HG02759 (cell line): Measurements from ENCODE around the gene RELB.
A peak's percentile ranks its signal among the peaks of the same experiment; 100 is the strongest.
"Not testable (repeated sequence)": the region's sequence is repeated elsewhere in the genome, so short reads cannot be mapped to it uniquely, and the experiment has no call there.

Experiments used
- ATAC-seq: cut with Tn5 transposase; IDR thresholded peaks from one replicate; pipeline ENCODE4 v1.9.1; 2021; ENCODE audit warnings: mild to moderate bottlenecking, moderate library complexity; ENCODE audit not compliant: unreplicated experiment

The RELB gene

GRCh38 chr19:45001087-45001739 lies at the start of gene RELB:
Gene RELB (plus strand): TSS chr19:45001464. CDS start chr19:45001580, 116 bp downstream.
- peak; percentile 61 for ATAC-seq

DNA sequence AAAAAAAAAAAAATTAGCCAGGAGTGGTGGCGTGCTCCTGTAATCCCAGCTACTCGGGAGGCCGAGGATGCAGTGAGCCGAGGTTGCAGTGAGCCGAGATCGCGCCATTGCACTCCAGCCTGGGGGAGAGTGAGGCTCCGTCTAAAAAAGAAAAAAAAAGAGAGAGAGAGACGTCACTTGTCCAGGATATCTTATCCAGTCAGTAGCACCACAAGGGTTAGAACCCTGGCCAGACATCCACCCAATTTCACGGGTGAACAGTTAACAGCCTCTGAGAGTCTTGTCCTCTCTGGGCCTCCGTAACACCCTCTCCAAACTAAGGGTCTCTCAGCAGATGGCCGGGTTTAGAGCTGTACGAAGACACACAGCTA lies 47.0 kb upstream of the RELB start:
- ATAC-seq: no peak

DNA sequence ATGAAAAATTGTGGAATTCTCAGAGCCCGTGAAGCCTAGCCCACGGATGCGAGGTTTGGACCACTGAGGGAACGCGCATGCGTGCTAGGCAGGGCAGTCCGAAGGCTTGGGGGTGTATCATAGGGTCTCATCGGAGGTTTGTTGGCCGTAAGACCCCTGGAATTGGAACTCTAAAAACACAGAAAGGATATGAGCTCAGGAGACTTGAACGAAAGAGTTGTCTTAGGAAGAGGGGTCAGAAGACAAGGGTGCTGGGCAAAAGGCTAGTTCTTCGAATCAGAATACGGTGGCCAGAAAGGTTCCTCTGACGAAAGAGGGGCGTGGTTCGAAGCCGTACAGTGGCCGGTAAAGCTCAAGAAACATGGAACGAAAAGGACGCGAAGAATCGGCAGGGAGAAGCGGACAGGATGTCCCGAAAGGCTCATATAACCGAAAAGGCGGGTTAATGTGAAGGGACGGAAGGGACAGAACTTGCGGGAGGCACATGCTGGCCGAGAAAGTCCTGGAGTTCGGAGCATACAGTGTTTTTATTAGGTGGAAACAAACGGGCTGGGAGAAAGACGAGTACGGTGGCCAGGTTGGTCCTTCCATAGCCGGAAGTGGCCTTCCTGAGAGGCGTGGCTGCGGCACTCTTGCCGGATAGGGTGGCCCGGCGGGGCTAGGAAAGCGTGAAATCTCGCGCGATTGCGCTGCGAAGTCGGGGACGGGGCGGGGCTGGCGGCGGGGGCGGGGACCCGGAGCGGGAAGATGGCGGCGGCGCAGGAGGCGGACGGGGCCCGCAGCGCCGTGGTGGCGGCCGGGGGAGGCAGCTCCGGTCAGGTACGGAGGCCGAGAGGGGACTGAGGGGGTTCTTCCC lies 46.4 kb upstream of the RELB start, which contains the start of gene CLPTM1:
Gene CLPTM1, plus strand, starts transcription at position 732 of the 856 bp plus-strand sequence. Its CDS starts 16 bp downstream, at position 748.
- peak; percentile 84 for ATAC-seq

GRCh38 chr19:44955505-44956439 lies 45.5 kb upstream of the RELB start:
- no peak for ATAC-seq

- ATAC-seq: no peak
Measured at GRCh38 chr19:44957526-44957925, 43.7 kb upstream of the RELB start.

DNA sequence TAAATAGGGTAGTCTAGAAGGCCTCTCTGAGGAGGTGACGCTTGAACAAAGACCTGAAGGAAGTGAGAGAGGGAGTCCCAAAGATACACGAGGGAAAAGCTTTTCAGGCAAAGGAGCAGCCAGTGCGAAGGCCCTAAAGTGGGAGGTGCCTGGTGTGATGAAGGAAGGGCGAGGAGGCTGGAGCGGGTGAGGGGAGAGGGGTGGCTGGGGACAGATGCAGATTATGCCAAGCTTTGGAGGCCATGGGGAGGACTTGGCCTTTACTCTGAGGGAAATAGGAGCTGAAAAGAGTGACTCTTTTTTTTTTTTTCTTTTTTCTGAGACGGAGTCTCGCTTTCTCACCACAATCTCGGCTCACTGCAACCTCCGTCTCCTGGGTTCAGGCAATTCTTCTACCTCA lies 43.2 kb upstream of the RELB start:
- no peak for ATAC-seq

- no peak for ATAC-seq
Measured at GRCh38 chr19:44959691-44960090, 41.6 kb upstream of the RELB start.

DNA sequence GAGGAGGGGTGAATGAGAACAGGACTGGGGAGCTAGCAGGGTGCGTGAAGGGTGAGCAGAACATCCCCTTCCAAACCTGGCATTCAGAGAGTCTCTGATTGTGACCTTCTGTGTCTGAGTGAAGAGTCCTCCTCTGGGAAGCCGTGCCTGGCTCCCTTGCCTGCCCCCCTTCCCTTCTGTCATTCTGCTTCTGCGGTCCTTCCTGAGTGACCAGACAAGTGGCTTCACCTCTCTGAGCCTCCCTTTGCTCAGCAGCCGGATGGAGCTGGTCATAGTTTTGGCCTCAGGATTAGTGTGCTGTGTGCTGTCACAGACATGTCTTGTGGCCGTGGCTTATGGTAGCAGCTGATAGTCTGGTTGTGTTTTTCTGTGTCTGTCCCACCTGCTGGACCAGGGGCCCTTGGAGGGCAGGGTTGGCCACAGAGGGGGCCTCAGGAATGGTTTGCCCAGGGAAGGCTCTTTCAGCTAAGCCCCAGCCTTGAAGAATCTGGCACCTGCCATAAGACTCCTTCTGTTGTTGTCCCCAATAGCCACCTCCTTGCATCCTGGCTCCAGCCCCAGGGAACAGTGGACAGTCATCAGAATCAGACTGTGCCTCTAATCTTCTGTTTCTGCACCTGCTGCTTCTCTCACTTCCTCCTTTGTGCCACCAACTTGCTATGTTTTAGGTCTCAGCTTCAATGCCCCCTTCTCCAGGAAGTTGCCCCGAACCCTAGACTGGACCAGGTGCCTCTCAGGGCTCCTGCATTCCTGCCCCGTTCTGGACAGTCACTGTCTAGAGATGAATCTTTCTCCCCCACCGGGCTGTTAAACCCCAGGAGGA lies 40.1 kb upstream of the RELB start:
- ATAC-seq: no peak

GRCh38 chr19:44961821-44962220 lies 39.4 kb upstream of the RELB start:
- ATAC-seq: no peak

- ATAC-seq: no peak
Measured at GRCh38 chr19:44968118-44968517, 33.1 kb upstream of the RELB start.

DNA sequence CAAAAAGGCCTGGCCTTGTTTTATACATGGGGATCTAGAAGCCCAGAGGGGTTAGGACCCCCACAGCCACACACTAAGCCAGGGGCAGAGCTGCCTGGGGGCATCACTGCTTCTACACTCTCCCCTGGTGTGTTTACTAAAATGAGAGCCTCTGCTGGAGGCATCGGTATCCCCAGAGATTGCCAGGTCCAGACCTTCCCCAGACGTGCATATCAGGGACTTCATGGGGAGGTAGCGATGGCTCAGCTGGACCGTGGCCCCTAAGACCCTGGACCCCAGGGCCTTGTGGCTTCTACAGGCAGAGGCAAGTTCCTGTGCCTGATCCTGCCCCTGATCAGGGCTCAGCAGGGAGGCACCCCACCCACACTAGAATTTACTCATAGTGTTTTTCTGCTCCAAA lies 32.6 kb upstream of the RELB start:
- no peak for ATAC-seq

GRCh38 chr19:44969437-44969836 lies 31.8 kb upstream of the RELB start:
- no peak for ATAC-seq

DNA sequence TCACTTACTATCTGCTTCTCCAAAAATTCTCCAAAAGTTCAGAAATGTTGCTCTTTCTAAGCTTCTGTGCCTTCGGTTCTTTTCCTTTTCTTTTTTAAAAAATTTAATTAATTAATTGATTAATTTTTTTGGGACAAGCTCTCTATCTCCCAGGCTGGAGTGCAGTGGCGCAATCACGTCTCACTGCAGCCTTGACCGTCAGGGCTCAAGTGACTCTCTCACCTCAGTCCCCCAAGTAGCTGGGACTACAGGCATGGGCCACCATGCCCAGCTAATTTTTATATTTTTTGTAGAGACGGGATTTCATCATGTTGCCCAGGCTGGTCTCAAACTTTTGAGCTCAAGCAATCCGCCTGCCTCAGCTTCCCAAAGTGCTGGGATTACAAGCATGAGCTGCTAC lies 29.8 kb upstream of the RELB start:
- ATAC-seq: not testable (repeated sequence)

DNA sequence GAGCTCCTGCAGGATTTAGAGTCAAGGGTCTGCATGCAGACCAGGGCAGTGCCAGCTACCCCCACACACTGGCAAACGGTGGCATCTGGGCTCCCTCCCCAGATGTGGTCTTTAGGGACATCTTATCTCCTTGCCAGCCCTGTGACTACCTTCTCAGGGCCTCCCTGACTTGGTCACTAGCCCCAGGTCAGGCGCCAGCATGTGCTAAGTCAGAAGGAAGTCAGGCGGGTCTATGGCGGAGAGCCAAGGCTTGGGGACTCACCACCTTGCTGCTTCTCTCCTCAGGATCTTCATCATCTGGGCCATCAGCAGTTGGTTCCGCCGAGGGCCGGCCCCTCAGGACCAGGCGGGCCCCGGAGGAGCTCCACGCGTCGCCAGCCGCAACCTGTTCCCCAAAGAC lies 28.5 kb upstream of the RELB start:
- no peak for ATAC-seq

GRCh38 chr19:44973982-44974735 lies 27.1 kb upstream of the RELB start:
- ATAC-seq: no peak

GRCh38 chr19:44974857-44975256 lies 26.4 kb upstream of the RELB start:
- no peak for ATAC-seq

DNA sequence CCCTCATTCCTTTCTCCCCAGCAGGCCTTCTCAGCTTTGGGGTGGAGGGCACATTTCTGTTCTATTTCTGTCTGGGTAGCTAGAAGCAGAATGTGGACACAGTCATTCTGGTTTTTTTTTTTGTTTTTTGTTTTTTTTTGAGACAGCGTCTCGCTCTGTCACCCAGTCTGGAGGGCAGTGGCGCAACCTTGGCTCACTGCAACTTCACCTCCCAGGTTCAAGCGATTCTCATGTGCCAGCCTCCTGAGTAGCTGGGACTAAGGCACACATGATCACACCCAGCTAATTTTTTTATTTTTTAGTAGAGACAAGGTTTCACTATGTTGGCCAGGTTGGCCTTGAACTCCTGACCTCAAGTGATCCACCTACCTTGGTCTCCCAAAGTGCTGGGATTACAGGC lies 25.8 kb upstream of the RELB start:
- no peak for ATAC-seq

GRCh38 chr19:44984005-44984404 lies 17.3 kb upstream of the RELB start:
- ATAC-seq: no peak

DNA sequence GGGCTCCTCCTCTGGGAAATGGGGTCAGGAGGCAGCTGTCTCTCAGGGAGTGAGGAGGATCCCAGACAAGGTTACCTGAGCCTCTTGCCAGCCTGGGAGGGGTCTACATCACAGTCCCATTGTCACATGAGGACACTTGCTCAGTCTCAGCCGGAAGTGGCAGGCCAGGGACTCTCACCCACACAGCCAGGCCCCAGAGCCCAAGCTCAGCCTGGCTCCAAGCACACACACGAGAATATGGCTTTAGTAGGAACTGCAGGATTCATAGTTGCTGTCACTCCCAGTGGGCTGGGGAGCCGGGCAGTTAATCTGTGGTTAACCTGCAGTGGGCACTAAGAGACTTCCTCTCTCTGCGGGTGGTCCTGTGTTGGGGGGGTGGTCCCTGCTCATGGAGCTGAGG lies 15.8 kb upstream of the RELB start:
- ATAC-seq: no peak

DNA sequence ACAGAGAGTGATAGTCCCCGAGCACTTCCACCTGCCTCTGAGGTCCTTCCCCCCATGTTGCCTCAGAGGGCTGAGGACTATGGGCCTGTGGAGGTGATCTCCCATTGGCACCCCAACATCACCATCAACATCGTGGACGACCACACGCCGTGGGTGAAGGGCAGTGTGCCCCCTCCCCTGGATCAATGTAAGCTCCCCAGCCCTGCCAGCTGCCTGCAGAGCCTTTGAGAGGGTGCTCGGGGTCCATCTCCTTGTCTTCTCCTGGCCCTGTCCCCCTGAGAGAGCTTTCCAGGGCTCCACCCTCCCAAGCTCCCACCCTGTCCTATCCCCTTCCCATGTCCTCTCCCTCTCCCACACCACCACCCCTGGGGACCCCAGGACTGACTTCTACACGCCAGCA lies 14.9 kb upstream of the RELB start:
- ATAC-seq: no peak
